ENCODE data around the gene PLAAT4. TPM values are rescaled to one million over a fixed set of nuclear protein-coding genes. Genes with fewer than 3 reads are reported as not detected.
A peak's percentile ranks its signal among the peaks of the same experiment; 100 is the strongest.
"Not testable (repeated sequence)": the region's sequence is repeated elsewhere in the genome, so short reads cannot be mapped to it uniquely, and the experiment has no call there.

The PLAAT4 gene
- polyA plus RNA-seq, 5 donors: 6.2 to 10.9 (median 7.7) TPM

- DNase-seq: peak in 1 of 2 donors; percentile 12
Observed at GRCh38 chr11:63537293-63538101, 889 bp downstream of the PLAAT4 start.

GRCh38 chr11:63542506-63542905 lies 5.9 kb downstream of the PLAAT4 start:
- not testable (repeated sequence) for DNase-seq

- DNase-seq: no peak
Observed at GRCh38 chr11:63543711-63544110, 7.1 kb downstream of the PLAAT4 start.

GRCh38 chr11:63547061-63547460 lies 10.5 kb downstream of the PLAAT4 start:
- no peak for DNase-seq

- DNase-seq: no peak
Observed at GRCh38 chr11:63548178-63548577, 11.6 kb downstream of the PLAAT4 start.

- DNase-seq: no peak
Observed at GRCh38 chr11:63549411-63549810, 12.8 kb downstream of the PLAAT4 start.

- DNase-seq: not testable (repeated sequence)
Observed at GRCh38 chr11:63550156-63550700, 13.6 kb downstream of the PLAAT4 start.

GRCh38 chr11:63551091-63551888 lies 14.7 kb downstream of the PLAAT4 start:
- no peak for DNase-seq

GRCh38 chr11:63551889-63552266 lies 15.3 kb downstream of the PLAAT4 start:
- no peak for DNase-seq

- no peak for DNase-seq
Observed at GRCh38 chr11:63552921-63553320, 16.3 kb downstream of the PLAAT4 start.

GRCh38 chr11:63553759-63554158 lies 17.2 kb downstream of the PLAAT4 start:
- DNase-seq: no peak

- DNase-seq: no peak
Observed at GRCh38 chr11:63554877-63555223, 18.2 kb downstream of the PLAAT4 start.

- no peak for DNase-seq
Observed at GRCh38 chr11:63556404-63557013, 19.9 kb downstream of the PLAAT4 start.

GRCh38 chr11:63557570-63557969 lies 21.0 kb downstream of the PLAAT4 start:
- DNase-seq: no peak

- no peak for DNase-seq
Observed at GRCh38 chr11:63558459-63559157, 22.0 kb downstream of the PLAAT4 start.

GRCh38 chr11:63560506-63561180 lies 24.0 kb downstream of the PLAAT4 start:
- no peak for DNase-seq

- no peak for DNase-seq
Observed at GRCh38 chr11:63563201-63564055, 26.8 kb downstream of the PLAAT4 start, which contains the start of gene PLAAT2. Gene PLAAT2, minus strand, starts transcription at chr11:63563379. Its CDS starts 55 bp downstream, at chr11:63563324.

- no peak for DNase-seq
Observed at GRCh38 chr11:63564056-63564774, 27.6 kb downstream of the PLAAT4 start.

- DNase-seq: no peak
Observed at GRCh38 chr11:63564784-63565350, 28.3 kb downstream of the PLAAT4 start.
